ENCODE data around the gene DMPK. TPM values are rescaled to one million over a fixed set of nuclear protein-coding genes. Genes with fewer than 3 reads are reported as not detected.

The DMPK gene
- total RNA-seq, 1 experiment from 2014 or later = 28.1 TPM

- H3K27me3 ChIP-seq (replicated peaks; ENCODE audit: control insufficient read depth, insufficient read depth, low read length) = no peaks in the 10 kb centered on the region
- ChIA-PET CTCF (interaction anchor here (0.9 to 1.0 kb wide), 2 partner anchors 30 to 77 kb away, joined by 3 to 4 read pairs; partner anchors contain the start of gene SIX5), POLR2A (interaction anchor here (1.1 kb wide), 1 partner anchor 9 kb away, joined by 6 read pairs; the partner anchor contains the start of gene FBXO46)
- H3K4me1 Mint-ChIP-seq (ENCODE audit: low read depth, unreplicated experiment) = peaks cover 7% of the 10 kb centered on the region
- BruUV-seq (replicated peaks) = no TSS peak
- peaks cover 19% of the 10 kb centered on the region for H3K4me1 ChIP-seq
- no peak overlapping the region for H3K4me3 ChIP-seq (ENCODE audit: low read depth, low read length)
- H3K9me3 Mint-ChIP-seq (ENCODE audit: unreplicated experiment) = no peaks in the 10 kb centered on the region
- H3K4me3 Mint-ChIP-seq (ENCODE audit: unreplicated experiment) = no peak overlapping the region
- H3K9me3 ChIP-seq = no peaks in the 10 kb centered on the region
- no peaks in the 10 kb centered on the region for H3K36me3 ChIP-seq (ENCODE audit: control insufficient read depth, insufficient read depth, low read length)
- TF ChIP-seq CTCF (IDR thresholded peaks at IDR 0.05; ENCODE audit: insufficient read depth in 1 of 2, low read depth in 1 of 2, low read length in 1 of 2, severe bottlenecking in 1 of 2, unreplicated experiment in 1 of 2) = no peak
- peaks cover 5% of the 10 kb centered on the region for H3K36me3 Mint-ChIP-seq (ENCODE audit: insufficient read depth, unreplicated experiment)
- no peak for DNase-seq
- no peak overlapping the region for H3K27ac Mint-ChIP-seq (ENCODE audit: unreplicated experiment)
- intact Hi-C loops (cut with micrococcal nuclease; ENCODE audit: unreplicated experiment) = no loop called here
- no peaks in the 10 kb centered on the region for H3K27me3 Mint-ChIP-seq (ENCODE audit: insufficient read depth, unreplicated experiment)
These were observed 42.5 kb downstream of the DMPK start for GRCh38 chr19:45739498-45740439.

GRCh38 chr19:45733160-45733810 lies 49.0 kb downstream of the DMPK start, which contains the start of gene MEIOSIN:
Gene MEIOSIN, plus strand, starts transcription at chr19:45733439. Its CDS starts 1,938 bp downstream, at chr19:45735377.
- ChIA-PET CTCF (interaction anchor here (1.8 kb wide), 1 partner anchor 36 kb away, joined by 10 read pairs; the partner anchor contains the start of gene SIX5), POLR2A (no interaction called here)
- Histone ChIP-seq H3K4me1 (peaks cover 19% of the 10 kb centered on the region), H3K4me3 (ENCODE audit: low read depth, low read length) (no peak within 1 kb of the TSS), H3K36me3 (ENCODE audit: control insufficient read depth, insufficient read depth, low read length) (no peaks in the 10 kb centered on the region), H3K27me3 (replicated peaks; ENCODE audit: control insufficient read depth, insufficient read depth, low read length) (no peaks in the 10 kb centered on the region), H3K9me3 (no peaks in the 10 kb centered on the region)
- peaks cover 10% of the 10 kb centered on the region for H3K4me1 Mint-ChIP-seq (ENCODE audit: low read depth, unreplicated experiment)
- H3K27me3 Mint-ChIP-seq (ENCODE audit: insufficient read depth, unreplicated experiment) = no peaks in the 10 kb centered on the region
- no peak within 1 kb of the TSS for H3K4me3 Mint-ChIP-seq (ENCODE audit: unreplicated experiment)
- TF ChIP-seq CTCF (IDR thresholded peaks at IDR 0.05; ENCODE audit: insufficient read depth in 1 of 2, low read depth in 1 of 2, low read length in 1 of 2, severe bottlenecking in 1 of 2, unreplicated experiment in 1 of 2) = no peak
- H3K9me3 Mint-ChIP-seq (ENCODE audit: unreplicated experiment) = no peaks in the 10 kb centered on the region
- H3K27ac Mint-ChIP-seq (ENCODE audit: unreplicated experiment) = no peak within 1 kb of the TSS
- BruUV-seq (replicated peaks) = no TSS peak
- DNase-seq = no peak
- peaks cover 6% of the 10 kb centered on the region for H3K36me3 Mint-ChIP-seq (ENCODE audit: insufficient read depth, unreplicated experiment)
- intact Hi-C loops (cut with micrococcal nuclease; ENCODE audit: unreplicated experiment) = no loop called here

Measured in Caco-2 (cell line).